CMK (cell line): ENCODE results near the gene CORIN.
"Not testable (repeated sequence)": the region's sequence is repeated elsewhere in the genome, so short reads cannot be mapped to it uniquely, and the experiment has no call there.

Experiments used
- DNase-seq: peaks from one replicate; pipeline ENCODE4 v3.0.0-alpha.2; 2010; ENCODE audit warnings: low read depth

The CORIN gene

GRCh38 chr4:47566969-47567368, 270.9 kb downstream of the CORIN start:
- no peak for DNase-seq

GRCh38 chr4:47566566-47566965, 271.3 kb downstream of the CORIN start:
- no peak for DNase-seq

- DNase-seq = no peak
Observed at GRCh38 chr4:47562297-47562696, 275.6 kb downstream of the CORIN start.

GRCh38 chr4:47561331-47561730, 276.5 kb downstream of the CORIN start:
- no peak for DNase-seq

GRCh38 chr4:47560682-47561081, 277.2 kb downstream of the CORIN start:
- DNase-seq = no peak

GRCh38 chr4:47557255-47557654, 280.6 kb downstream of the CORIN start:
- no peak for DNase-seq

- DNase-seq = not testable (repeated sequence)
Observed at GRCh38 chr4:47555920-47556319, 281.9 kb downstream of the CORIN start.

GRCh38 chr4:47553329-47554125, 284.3 kb downstream of the CORIN start:
- DNase-seq = no peak

- DNase-seq = no peak
Observed at GRCh38 chr4:47551682-47552081, 286.2 kb downstream of the CORIN start.

- no peak for DNase-seq
Observed at GRCh38 chr4:47550899-47551548, 286.8 kb downstream of the CORIN start.

GRCh38 chr4:47550357-47550756, 287.5 kb downstream of the CORIN start:
- not testable (repeated sequence) for DNase-seq
